ENCODE measurements around the gene PLEKHA6. TPM values are rescaled to one million over a fixed set of nuclear protein-coding genes. Genes with fewer than 3 reads are reported as not detected.

PLEKHA6 gene
- total RNA-seq, 1 experiment from 2014 or later = 2.1 TPM

GRCh38 chr1:204342310-204342709, 17.4 kb downstream of the PLEKHA6 start:
- H3K9me3 ChIP-seq (ENCODE audit: control insufficient read depth, low read depth, low read length) = no peaks in the 10 kb centered on the region
- H3K27ac Mint-ChIP-seq = no peak overlapping the region
- H2BK120ac ChIP-seq (ENCODE audit: low read depth, low read length, poor library complexity, severe bottlenecking) = no peak overlapping the region
- H3K23me2 ChIP-seq (ENCODE audit: insufficient read length, low read depth, low read length, poor library complexity, severe bottlenecking) = no peaks in the 10 kb centered on the region
- H2AFZ ChIP-seq (ENCODE audit: low read length) = no peak overlapping the region
- peaks cover 27% of the 10 kb centered on the region for H3K4me1 ChIP-seq (ENCODE audit: insufficient read depth, low read length)
- H2BK12ac ChIP-seq (ENCODE audit: insufficient read length, low read depth, low read length) = no peak overlapping the region
- no peak for DNase-seq
- H3K36me3 Mint-ChIP-seq (ENCODE audit: insufficient read depth in 1 of 3, low read depth in 3 of 3) = no peaks in the 10 kb centered on the region
- H3K4me1 Mint-ChIP-seq = peaks cover 38 to 50% of the 10 kb centered on the region in 2 experiments
- no peak overlapping the region for H3K27ac ChIP-seq (ENCODE audit: insufficient read length, low read depth, low read length)
- H3K23ac ChIP-seq (ENCODE audit: insufficient read length, low read depth, low read length) = no peak overlapping the region
- no peaks in the 10 kb centered on the region for H3K79me2 ChIP-seq (ENCODE audit: insufficient read depth, low read length)
- no peak overlapping the region for H3K4ac ChIP-seq (ENCODE audit: low read depth, low read length)
- H3K79me1 ChIP-seq (ENCODE audit: insufficient read depth, low read depth, low read length, poor library complexity, severe bottlenecking) = no peaks in the 10 kb centered on the region
- no peak overlapping the region for H3K9ac ChIP-seq (ENCODE audit: extremely low read depth, insufficient read length, low read length)
- no peak overlapping the region for H4K8ac ChIP-seq (replicated peaks; ENCODE audit: insufficient read length, low read depth, low read length)
- H3K18ac ChIP-seq (ENCODE audit: insufficient read length, low read depth, low read length) = no peak overlapping the region
- H4K5ac ChIP-seq (ENCODE audit: insufficient read length, low read depth, low read length) = no peak overlapping the region
- no peak overlapping the region for H2BK20ac ChIP-seq (ENCODE audit: low read depth, low read length, poor library complexity, severe bottlenecking)
- H3K9me3 Mint-ChIP-seq = no peaks in the 10 kb centered on the region
- H3K56ac ChIP-seq (ENCODE audit: insufficient read length, low read depth, low read length) = no peak overlapping the region
- no peaks in the 10 kb centered on the region; the same call in 1 of the 2 replicates for H3K27me3 ChIP-seq (ENCODE audit: insufficient read depth, low read length)
- no peak overlapping the region for H3K4me2 ChIP-seq (ENCODE audit: insufficient read depth, insufficient read length, low read length)
- no peak overlapping the region for H3K4me3 Mint-ChIP-seq
- no peak overlapping the region for H2BK15ac ChIP-seq (ENCODE audit: low read depth, low read length)
- no peak overlapping the region for H2BK5ac ChIP-seq (ENCODE audit: insufficient read length, low read length)
- no peaks in the 10 kb centered on the region for H4K20me1 ChIP-seq (ENCODE audit: control insufficient read depth, insufficient read depth, insufficient read length)
- peaks cover 6% of the 10 kb centered on the region for H3K27me3 Mint-ChIP-seq (ENCODE audit: low read depth)
- H3K14ac ChIP-seq (ENCODE audit: insufficient read depth, low read length) = no peak overlapping the region
- no peak overlapping the region for H2AK5ac ChIP-seq (ENCODE audit: insufficient read length, low read length)
- WGBS (ENCODE audit: extremely low coverage, insufficient read length, low lambda C conversion rate) = no CpG with 5 or more reads among the region's 2 CpGs
- H3T11ph ChIP-seq (ENCODE audit: low read length) = no peak overlapping the region
- H4K91ac ChIP-seq (ENCODE audit: insufficient read length, low read depth, low read length) = no peak overlapping the region
- no peak for TF ChIP-seq CTCF (conservative IDR thresholded peaks at IDR 0.05)
